C4-2B (cell line): ENCODE measurements around the gene SLC4A11.

ENCODE experiments used
- CTCF ChIP-seq: fragments of 450-650 bp; conservative IDR thresholded peaks from 2 replicates; pipeline ENCODE4 v1.5.1; 2017; ENCODE audit warnings: mild to moderate bottlenecking
- ZFX ChIP-seq: fragments of 450-650 bp; IDR thresholded peaks from 2 replicates; pipeline ENCODE4 v1.6.1; 2017

GRCh38 chr20:3262566-3262965 lies 23.6 kb upstream of the SLC4A11 start:
- TF ChIP-seq CTCF = no peak
- TF ChIP-seq ZFX = no peak
